GM06990 (cell line): Measurements from ENCODE around the gene ASB18.

Source experiments
- DNase-seq: peaks from one replicate; pipeline ENCODE4 v3.0.0-alpha.2; 2011; ENCODE audit not compliant: insufficient read length; ENCODE audit errors: extremely low read depth
- H3K27me3 ChIP-seq: replicated peaks from 2 replicates; pipeline ENCODE4 v1.6.0; 2011; ENCODE audit warnings: low read length; ENCODE audit not compliant: control insufficient read depth, insufficient read depth
- H3K36me3 ChIP-seq: 2 replicates; pipeline ENCODE4 v1.5.1; 2011; ENCODE audit warnings: low read length; ENCODE audit not compliant: control insufficient read depth, insufficient read depth
- H3K4me3 ChIP-seq: replicated peaks from 2 replicates; pipeline ENCODE4 v1.5.1; 2011; ENCODE audit warnings: low read depth, mild to moderate bottlenecking, control low read depth, low read length
- TF ChIP-seq, protein P1 (sequence below): IDR thresholded peaks from 2 replicates; pipeline ENCODE4 v1.5.1; 2011; ENCODE audit warnings: low read length, control low read depth, mild to moderate bottlenecking, inconsistent platforms; ENCODE audit not compliant: insufficient read depth, poor library complexity, severe bottlenecking

Gene ASB18

DNA sequence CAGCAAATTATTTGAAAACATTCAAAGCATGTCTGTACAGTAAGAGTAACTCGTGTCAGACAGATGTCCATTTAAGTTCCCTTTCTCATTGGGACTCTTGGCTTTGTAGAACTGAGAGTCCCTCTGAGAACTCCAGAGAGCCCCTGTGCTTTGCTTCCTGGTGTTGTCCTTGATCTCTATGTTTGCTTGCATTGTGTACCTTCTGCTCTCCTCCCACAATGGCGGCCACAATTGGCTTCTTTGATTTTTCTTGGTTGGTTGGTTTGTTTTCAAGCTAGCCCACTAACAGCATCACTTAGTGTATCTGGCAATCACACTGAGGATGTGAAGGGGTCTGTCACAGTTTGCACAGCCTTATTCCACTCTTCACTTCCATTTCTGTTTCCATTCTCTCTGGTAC is 15.1 kb downstream of the ASB18 start:
- no peak for DNase-seq
- peaks cover 2% of the 10 kb centered on the region; the same call in 1 of the 2 replicates for H3K27me3 ChIP-seq
- TF ChIP-seq, protein P1, sequence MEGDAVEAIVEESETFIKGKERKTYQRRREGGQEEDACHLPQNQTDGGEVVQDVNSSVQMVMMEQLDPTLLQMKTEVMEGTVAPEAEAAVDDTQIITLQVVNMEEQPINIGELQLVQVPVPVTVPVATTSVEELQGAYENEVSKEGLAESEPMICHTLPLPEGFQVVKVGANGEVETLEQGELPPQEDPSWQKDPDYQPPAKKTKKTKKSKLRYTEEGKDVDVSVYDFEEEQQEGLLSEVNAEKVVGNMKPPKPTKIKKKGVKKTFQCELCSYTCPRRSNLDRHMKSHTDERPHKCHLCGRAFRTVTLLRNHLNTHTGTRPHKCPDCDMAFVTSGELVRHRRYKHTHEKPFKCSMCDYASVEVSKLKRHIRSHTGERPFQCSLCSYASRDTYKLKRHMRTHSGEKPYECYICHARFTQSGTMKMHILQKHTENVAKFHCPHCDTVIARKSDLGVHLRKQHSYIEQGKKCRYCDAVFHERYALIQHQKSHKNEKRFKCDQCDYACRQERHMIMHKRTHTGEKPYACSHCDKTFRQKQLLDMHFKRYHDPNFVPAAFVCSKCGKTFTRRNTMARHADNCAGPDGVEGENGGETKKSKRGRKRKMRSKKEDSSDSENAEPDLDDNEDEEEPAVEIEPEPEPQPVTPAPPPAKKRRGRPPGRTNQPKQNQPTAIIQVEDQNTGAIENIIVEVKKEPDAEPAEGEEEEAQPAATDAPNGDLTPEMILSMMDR, result no peak
- H3K36me3 ChIP-seq, result no peaks in the 10 kb centered on the region
- H3K4me3 ChIP-seq, result no peak overlapping the region

DNA sequence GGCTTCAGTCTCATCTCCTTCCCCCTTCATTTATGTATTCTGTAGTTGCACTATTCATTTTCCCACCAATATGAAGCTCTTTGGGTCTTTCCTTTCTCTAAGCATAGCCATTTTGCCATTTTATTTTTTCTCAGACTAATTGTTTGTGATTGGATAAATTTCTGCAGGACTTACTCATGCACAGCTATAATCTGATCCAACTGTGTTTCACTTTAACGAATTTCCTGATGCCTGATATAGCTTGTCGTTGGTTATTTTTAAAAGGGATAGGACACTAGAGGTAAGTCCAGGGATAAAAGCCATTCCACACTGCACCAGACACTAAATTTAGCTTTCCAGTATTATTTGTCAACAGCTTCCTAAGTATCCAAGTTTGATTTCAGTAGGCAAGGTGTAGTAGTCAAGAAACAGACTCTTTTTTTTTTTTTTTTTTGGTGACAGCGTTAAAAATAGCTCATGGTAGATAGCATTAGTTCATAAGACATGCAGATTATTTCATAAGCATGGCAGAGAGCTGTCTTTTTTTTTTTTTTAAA is 17.4 kb downstream of the ASB18 start:
- no peak for DNase-seq
- Histone ChIP-seq H3K27me3 (no peaks in the 10 kb centered on the region; the same call in 1 of the 2 replicates), H3K4me3 (no peak overlapping the region), H3K36me3 (no peaks in the 10 kb centered on the region)
- TF ChIP-seq, protein P1, result no peak

DNA sequence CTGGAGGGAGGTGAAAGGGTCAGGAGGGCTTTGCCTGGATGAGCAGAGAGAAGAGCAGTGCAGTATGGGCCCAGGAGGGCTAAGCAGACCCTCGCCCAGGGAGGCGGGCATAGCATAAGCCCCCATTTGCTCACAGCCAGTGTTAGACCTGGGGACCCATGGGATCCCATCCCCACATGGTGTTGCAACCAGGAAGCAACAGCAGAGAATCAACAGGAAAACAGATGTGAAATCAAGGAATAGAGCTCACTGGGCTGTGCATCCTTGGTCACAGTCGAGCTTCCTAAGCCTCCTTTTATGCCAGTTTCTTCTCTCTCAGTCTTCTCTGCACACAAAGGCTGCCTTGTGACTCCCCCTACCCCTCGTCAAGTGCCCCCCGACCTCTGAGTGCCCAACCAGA is 19.9 kb downstream of the ASB18 start:
- DNase-seq, result no peak

DNA sequence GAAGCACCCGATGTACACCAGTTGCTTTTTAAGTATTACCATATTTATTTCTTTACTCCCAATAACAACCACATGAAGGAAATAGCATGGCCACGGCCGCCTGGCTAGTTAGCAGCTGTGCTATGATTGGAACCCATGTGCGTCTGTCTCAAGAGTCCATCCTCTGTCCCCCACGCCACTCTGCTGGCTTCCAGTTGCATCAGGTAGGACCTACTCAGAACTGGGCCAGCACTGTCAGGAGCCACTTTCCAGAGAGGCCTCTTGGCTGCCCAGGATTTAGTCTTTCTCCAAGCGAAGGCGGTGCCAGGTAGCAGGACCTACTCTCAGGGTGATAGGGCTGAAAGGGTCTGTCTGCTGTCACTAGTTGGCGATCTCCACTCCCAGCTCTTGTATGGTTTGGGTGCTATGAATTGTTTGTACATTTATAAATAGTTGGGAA is 22.1 kb downstream of the ASB18 start:
- Histone ChIP-seq H3K27me3 (no peaks in the 10 kb centered on the region; the same call in 1 of the 2 replicates), H3K4me3 (no peak overlapping the region), H3K36me3 (no peaks in the 10 kb centered on the region)
- no peak for DNase-seq
- TF ChIP-seq, protein P1, result no peak

More for the DNA sequence above, 19.9 kb downstream of the ASB18 start:
- H3K36me3 ChIP-seq, result no peaks in the 10 kb centered on the region
- no peaks in the 10 kb centered on the region; the same call in 1 of the 2 replicates for H3K27me3 ChIP-seq
- H3K4me3 ChIP-seq, result no peak overlapping the region
- TF ChIP-seq, protein P1, result no peak

DNA sequence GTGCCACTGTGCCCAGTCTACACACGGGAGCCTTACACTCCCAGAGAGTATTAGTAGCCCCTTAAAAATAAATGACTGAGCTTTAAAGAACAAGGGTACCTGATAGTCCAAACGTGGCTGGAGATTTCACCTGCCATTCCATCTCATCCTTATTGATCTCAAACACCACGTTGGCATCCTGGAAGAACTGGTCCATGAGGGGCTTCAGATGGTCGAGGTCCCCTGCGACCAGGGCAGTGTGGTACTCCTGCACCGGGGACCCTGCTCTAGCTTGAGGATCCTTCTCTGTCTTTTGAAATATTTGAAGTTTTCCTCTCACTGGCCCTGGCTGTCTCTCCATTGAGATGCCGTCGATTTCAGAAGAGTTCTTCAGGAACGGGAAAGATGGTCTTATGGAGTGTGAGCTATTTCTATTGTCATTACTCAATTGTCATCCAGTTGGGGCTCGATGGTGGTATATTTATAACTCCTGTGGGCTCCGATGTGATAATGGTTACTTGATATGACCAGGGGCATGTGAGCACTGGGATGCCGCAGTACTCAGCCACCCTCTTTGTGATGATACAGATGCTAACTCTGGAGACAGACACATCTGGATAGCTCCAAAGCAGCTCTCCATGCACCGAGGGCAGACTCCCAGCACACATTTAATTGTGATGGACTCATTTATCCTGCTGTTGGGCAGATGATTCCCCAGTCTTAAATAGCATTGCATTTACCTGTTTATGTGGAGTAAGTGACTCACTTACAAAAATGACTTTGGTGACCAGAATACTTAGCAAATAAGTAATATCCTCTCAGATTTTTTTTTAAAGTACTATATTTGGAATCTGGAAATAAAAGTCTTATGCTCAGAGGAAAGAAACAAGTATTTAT is 22.8 kb downstream of the ASB18 start:
- no peak overlapping the region for H3K4me3 ChIP-seq
- no peak for DNase-seq
- H3K36me3 ChIP-seq, result no peaks in the 10 kb centered on the region
- no peaks in the 10 kb centered on the region; the same call in 1 of the 2 replicates for H3K27me3 ChIP-seq
- TF ChIP-seq, protein P1, result no peak
